ENCODE results near the gene CERS3.

DNA sequence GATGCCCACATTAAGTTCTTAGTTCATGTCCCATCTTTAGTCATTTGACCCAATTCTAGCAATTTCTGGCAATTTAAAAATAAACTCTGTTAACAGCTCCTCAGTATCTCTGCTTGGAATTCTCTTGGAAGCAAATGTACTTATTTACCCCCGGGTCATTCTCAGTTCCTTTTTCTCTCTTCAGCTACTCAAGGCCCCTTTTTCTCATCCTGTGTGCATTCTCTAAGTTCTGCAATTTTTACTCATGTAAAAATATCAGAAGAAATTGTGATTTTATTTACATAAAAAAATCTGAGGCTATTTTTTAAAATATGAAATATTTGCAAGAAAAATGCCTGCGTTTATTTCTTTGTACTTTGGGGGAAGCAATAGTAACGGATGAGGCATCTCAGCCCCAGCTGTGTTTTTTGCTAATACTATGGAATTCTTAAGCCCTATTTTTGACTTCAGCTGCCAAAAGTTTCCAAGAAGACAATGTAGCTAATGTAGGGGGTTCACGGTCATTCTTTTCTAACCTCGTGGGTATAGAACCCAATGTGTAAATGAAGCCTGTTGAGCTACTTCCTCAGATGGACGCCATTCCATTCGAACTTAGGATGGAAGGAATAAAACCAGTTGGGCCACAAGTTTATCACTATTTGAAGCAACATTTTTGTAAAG, 20.0 kb downstream of the CERS3 start:
- TF ChIP-seq, protein P1, sequence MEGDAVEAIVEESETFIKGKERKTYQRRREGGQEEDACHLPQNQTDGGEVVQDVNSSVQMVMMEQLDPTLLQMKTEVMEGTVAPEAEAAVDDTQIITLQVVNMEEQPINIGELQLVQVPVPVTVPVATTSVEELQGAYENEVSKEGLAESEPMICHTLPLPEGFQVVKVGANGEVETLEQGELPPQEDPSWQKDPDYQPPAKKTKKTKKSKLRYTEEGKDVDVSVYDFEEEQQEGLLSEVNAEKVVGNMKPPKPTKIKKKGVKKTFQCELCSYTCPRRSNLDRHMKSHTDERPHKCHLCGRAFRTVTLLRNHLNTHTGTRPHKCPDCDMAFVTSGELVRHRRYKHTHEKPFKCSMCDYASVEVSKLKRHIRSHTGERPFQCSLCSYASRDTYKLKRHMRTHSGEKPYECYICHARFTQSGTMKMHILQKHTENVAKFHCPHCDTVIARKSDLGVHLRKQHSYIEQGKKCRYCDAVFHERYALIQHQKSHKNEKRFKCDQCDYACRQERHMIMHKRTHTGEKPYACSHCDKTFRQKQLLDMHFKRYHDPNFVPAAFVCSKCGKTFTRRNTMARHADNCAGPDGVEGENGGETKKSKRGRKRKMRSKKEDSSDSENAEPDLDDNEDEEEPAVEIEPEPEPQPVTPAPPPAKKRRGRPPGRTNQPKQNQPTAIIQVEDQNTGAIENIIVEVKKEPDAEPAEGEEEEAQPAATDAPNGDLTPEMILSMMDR (IDR thresholded peaks at IDR 0.05): no peak
- no peak for TF ChIP-seq POLR2A (IDR thresholded peaks at IDR 0.05; ENCODE audit: low read depth)
- TF ChIP-seq POLR2AphosphoS5 (IDR thresholded peaks at IDR 0.05): no peak
- TF ChIP-seq EP300 (IDR thresholded peaks at IDR 0.05): no peak

Data from esophagus muscularis mucosa (tissue), 4 donors.